IPS-18a (cell line): ENCODE data around the gene SPON2.

Experiments
- H3K27ac ChIP-seq: one replicate; pipeline ENCODE4 v1.5.1; 2013; ENCODE audit warnings: low read length
- H3K27me3 ChIP-seq: one replicate; pipeline ENCODE4 v1.6.1; 2013; ENCODE audit warnings: mild to moderate bottlenecking, low read length; ENCODE audit not compliant: control insufficient read depth, insufficient read depth
- H3K36me3 ChIP-seq: one replicate; pipeline ENCODE4 v1.6.1; 2013; ENCODE audit warnings: low read depth, low read length; ENCODE audit not compliant: control insufficient read depth
- H3K4me1 ChIP-seq: one replicate; pipeline ENCODE4 v1.6.1; 2013; ENCODE audit warnings: low read depth, low read length; ENCODE audit not compliant: control insufficient read depth
- H3K4me3 ChIP-seq: one replicate; pipeline ENCODE4 v1.5.1; 2013; ENCODE audit warnings: low read length
- H3K9ac ChIP-seq: one replicate; pipeline ENCODE4 v1.6.1; 2013; ENCODE audit warnings: mild to moderate bottlenecking, low read length, moderate library complexity
- H3K9me3 ChIP-seq: one replicate; pipeline ENCODE4 v1.6.1; 2013; ENCODE audit warnings: low read depth, low read length; ENCODE audit not compliant: control insufficient read depth

Gene SPON2

GRCh38 chr4:1207157-1207470, 34.7 kb upstream of the SPON2 start:
- Histone ChIP-seq H3K27ac (no peak overlapping the region), H3K36me3 (peaks cover 5% of the 10 kb centered on the region), H3K27me3 (no peaks in the 10 kb centered on the region), H3K9me3 (no peaks in the 10 kb centered on the region), H3K4me3 (no peak overlapping the region), H3K4me1 (no peaks in the 10 kb centered on the region), H3K9ac (no peak overlapping the region)

DNA sequence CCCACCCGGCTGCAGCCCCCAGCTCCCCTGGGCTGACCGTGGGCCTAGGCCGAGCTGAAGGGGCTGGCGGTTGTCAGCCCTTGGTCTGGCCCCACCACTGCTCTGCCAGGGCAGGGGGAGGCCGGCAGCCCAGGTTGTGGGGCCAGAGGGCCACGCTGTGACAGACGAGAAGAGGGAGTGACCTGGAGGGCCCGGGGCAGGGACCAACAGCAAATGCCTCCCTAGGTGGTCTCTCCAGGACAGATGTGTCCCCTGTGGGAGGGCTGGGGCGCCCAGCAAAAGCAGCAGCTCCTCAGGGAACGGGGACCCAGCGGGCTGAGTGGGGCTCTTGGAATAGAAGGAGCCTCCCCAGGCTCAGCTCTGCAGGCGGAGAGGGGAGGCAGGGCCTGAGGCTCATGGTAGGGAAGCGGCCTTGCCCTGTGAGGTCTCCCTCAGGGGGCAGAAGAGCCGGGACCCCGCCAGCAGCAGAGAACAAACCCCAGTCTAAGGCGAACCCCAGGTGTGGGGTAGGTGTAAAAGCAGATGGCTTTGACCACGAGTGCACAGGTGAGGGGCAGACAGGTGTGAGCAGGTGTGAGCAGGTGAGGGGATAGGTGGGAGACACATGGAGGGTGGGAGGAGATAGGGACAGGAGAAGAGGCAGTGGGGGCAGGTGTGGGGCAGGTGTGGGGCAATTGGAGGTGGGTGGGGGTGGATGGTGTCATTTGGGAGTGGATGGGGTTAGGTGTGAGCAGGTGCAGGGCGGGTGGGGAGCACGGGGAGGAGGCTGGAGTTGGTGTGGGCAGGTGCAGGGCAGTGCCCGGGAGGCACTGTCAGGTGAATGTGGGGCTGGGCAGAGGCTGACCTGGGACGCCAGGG, 34.1 kb upstream of the SPON2 start:
- no peaks in the 10 kb centered on the region for H3K9me3 ChIP-seq
- no peaks in the 10 kb centered on the region for H3K4me1 ChIP-seq
- peaks cover 5% of the 10 kb centered on the region for H3K36me3 ChIP-seq
- no peak overlapping the region for H3K9ac ChIP-seq
- no peak overlapping the region for H3K4me3 ChIP-seq
- H3K27ac ChIP-seq, result no peak overlapping the region
- no peaks in the 10 kb centered on the region for H3K27me3 ChIP-seq

- H3K9me3 ChIP-seq, result no peaks in the 10 kb centered on the region
- H3K27ac ChIP-seq, result no peak overlapping the region
- no peak overlapping the region for H3K4me3 ChIP-seq
- no peak overlapping the region for H3K9ac ChIP-seq
- H3K27me3 ChIP-seq, result no peaks in the 10 kb centered on the region
- no peaks in the 10 kb centered on the region for H3K4me1 ChIP-seq
- peaks cover under 1% of the 10 kb centered on the region for H3K36me3 ChIP-seq
These were observed 33.4 kb upstream of the SPON2 start for GRCh38 chr4:1205586-1206298.

GRCh38 chr4:1204828-1205585, 32.6 kb upstream of the SPON2 start:
- Histone ChIP-seq H3K4me1 (no peaks in the 10 kb centered on the region), H3K9me3 (no peaks in the 10 kb centered on the region), H3K36me3 (no peaks in the 10 kb centered on the region), H3K4me3 (no peak overlapping the region), H3K9ac (no peak overlapping the region), H3K27ac (no peak overlapping the region), H3K27me3 (no peaks in the 10 kb centered on the region)

DNA sequence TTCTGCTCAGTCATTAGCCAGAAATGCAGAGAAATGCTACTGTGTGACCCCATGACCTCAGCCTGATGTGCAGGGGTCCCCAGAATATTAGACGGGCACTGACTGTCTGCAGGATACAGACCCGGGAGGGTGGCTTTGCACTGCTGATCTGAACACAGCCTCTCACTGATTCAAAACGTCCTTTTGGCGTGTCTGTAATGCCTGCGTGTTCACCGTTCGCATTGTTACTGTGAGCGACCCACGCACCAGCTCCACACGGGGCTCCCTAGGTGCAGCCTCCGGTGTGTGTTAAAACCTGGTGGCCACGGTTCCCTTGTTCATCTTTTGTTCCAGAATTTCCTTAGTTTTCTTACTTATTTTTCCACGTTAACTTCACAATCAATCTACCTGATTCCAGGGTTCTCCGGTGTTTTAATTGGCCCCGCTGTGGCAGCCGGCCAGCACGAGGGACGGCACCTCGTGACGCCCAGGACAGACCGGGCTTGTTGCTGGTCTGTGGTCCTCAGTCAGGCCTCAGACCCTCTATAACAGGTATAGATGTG, 32.0 kb upstream of the SPON2 start:
- Histone ChIP-seq H3K9ac (no peak overlapping the region), H3K27me3 (no peaks in the 10 kb centered on the region), H3K9me3 (no peaks in the 10 kb centered on the region), H3K36me3 (no peaks in the 10 kb centered on the region), H3K4me3 (no peak overlapping the region), H3K4me1 (no peaks in the 10 kb centered on the region), H3K27ac (no peak overlapping the region)

GRCh38 chr4:1203026-1203616, 30.7 kb upstream of the SPON2 start:
- no peaks in the 10 kb centered on the region for H3K4me1 ChIP-seq
- H3K27ac ChIP-seq, result no peak overlapping the region
- no peak overlapping the region for H3K4me3 ChIP-seq
- H3K9ac ChIP-seq, result no peak overlapping the region
- no peaks in the 10 kb centered on the region for H3K27me3 ChIP-seq
- H3K36me3 ChIP-seq, result no peaks in the 10 kb centered on the region
- H3K9me3 ChIP-seq, result no peaks in the 10 kb centered on the region

- H3K4me3 ChIP-seq, result no peak overlapping the region
- H3K4me1 ChIP-seq, result no peaks in the 10 kb centered on the region
- no peaks in the 10 kb centered on the region for H3K9me3 ChIP-seq
- no peaks in the 10 kb centered on the region for H3K36me3 ChIP-seq
- H3K27ac ChIP-seq, result no peak overlapping the region
- no peaks in the 10 kb centered on the region for H3K27me3 ChIP-seq
- H3K9ac ChIP-seq, result no peak overlapping the region
These were observed 30.2 kb upstream of the SPON2 start for GRCh38 chr4:1202526-1203011.

DNA sequence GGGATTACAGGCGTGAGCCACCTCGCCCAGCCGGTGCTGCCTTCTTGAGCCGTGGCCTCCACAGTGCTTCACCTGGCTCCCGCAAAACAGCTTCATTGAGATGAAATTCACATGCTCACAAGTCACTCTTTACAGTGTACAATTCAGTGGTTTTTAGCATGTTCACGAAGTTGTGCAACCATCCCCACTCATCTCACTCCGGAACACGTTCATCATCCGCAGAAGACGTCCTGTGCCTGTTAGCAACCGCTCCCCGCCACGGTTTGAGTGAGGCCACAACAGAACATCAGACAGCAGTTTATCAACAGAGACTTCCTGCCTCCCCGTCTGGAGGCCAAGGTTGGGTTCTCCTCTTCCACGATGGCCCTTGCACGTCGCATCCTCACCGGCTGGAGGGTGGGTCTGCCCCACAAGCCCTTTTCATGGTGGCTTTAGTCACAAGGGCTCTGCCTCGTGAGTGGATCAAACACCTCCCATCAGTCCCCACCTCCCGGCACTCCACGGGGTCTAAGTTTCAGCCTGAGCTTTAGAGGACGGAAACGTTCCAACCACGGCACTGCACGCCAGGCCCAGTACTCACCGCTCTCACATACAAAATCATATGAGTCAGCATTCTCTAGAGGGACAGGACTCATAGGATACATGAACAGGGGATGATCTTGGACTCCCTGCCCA, 29.6 kb upstream of the SPON2 start:
- H3K27ac ChIP-seq, result no peak overlapping the region

DNA sequence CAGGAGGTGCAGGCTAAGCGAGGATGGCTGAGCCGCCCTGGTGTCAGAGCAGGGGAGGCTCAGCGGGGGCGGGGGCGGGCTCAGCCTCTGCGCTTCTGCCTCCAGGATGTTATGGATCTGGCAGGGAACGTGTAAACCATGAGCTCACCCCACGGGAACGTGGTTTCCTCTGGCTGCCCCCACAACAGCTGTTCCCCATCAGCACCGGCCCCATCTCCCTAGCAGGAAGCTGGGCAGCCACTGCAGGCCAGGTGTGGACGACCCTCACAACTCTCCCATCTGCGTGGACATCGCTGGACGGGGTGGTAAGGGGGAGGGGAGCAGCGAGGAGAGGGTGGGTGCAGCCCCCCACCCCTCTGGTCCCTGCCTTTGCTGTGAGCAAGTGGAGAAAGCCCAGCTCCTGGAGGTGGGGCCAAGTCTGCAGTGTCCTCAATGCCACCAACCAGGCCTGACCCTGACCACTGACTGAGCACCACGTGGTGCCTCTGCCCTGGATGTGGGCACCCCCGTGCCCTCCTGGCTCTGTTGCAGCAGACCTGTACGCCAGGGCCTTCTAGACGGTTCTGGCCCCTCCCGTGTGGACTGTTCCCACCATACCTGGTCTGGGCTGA, 28.1 kb upstream of the SPON2 start:
- Histone ChIP-seq H3K4me1 (no peaks in the 10 kb centered on the region), H3K27me3 (no peaks in the 10 kb centered on the region), H3K9me3 (no peaks in the 10 kb centered on the region), H3K9ac (no peak overlapping the region), H3K36me3 (no peaks in the 10 kb centered on the region), H3K27ac (no peak overlapping the region), H3K4me3 (no peak overlapping the region)

More for the DNA sequence above, 29.6 kb upstream of the SPON2 start:
- Histone ChIP-seq H3K9me3 (no peaks in the 10 kb centered on the region), H3K4me3 (no peak overlapping the region), H3K27me3 (no peaks in the 10 kb centered on the region), H3K36me3 (no peaks in the 10 kb centered on the region), H3K4me1 (no peaks in the 10 kb centered on the region), H3K9ac (no peak overlapping the region)

DNA sequence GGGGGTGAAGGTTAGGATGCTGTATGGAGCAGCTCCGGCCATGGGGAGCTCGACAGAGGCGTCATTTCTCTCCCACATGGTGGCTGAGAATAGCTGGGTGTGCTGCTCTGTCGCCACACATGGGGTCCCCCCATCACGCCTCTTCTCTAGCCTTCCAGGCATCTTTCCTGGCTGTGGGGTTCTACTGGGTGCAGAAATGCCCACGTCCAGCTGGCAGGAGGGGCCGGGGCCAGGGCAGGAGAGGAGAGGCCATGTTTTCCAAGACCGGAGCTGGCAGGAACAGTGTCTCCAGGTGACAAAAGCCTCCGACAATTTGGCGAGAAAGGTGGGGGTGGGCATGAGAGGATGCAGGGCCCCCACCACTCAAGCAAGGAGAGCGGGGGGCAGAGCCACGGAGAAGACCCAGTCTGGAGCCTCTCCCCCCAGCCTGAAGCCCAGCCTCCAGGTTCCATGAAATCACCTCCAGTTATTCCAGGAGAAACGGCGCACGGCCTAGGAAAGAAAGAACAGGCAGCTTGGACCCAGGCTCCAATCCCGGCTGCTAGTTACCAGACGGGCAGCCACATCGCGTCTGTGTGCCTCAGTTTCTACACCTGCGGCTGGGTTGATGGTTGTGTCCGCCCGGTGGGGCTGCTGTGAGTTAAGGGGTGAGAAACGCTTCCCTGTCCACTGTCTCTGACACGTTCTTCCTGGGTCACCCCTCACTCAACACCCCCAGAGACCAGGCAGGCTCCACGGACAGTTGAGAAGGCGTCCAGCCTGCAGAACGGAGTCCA, 27.4 kb upstream of the SPON2 start:
- no peaks in the 10 kb centered on the region for H3K9me3 ChIP-seq
- no peak overlapping the region for H3K9ac ChIP-seq
- H3K36me3 ChIP-seq, result no peaks in the 10 kb centered on the region
- H3K27me3 ChIP-seq, result no peaks in the 10 kb centered on the region
- no peak overlapping the region for H3K27ac ChIP-seq
- H3K4me3 ChIP-seq, result no peak overlapping the region
- no peaks in the 10 kb centered on the region for H3K4me1 ChIP-seq
